Lower leg skin (tissue), 3 donors: Measurements from ENCODE around the gene WASF3.

ENCODE experiments used
- CTCF ChIP-seq, 3 donors: fragments of 450-650 bp; IDR thresholded peaks; one replicate each; pipeline ENCODE4 v1.5.1; 2016; ENCODE audit warnings: antibody characterized with exemption in 3 of 3, mild to moderate bottlenecking in 3 of 3, moderate library complexity in 2 of 3
- POLR2A ChIP-seq, 2 donors: fragments of 450-650 bp; IDR thresholded peaks; one replicate each; pipeline ENCODE4 v1.6.1; 2016 to 2017; ENCODE audit warnings: antibody characterized with exemption in 2 of 2, mild to moderate bottlenecking in 1 of 2, moderate library complexity in 1 of 2

DNA sequence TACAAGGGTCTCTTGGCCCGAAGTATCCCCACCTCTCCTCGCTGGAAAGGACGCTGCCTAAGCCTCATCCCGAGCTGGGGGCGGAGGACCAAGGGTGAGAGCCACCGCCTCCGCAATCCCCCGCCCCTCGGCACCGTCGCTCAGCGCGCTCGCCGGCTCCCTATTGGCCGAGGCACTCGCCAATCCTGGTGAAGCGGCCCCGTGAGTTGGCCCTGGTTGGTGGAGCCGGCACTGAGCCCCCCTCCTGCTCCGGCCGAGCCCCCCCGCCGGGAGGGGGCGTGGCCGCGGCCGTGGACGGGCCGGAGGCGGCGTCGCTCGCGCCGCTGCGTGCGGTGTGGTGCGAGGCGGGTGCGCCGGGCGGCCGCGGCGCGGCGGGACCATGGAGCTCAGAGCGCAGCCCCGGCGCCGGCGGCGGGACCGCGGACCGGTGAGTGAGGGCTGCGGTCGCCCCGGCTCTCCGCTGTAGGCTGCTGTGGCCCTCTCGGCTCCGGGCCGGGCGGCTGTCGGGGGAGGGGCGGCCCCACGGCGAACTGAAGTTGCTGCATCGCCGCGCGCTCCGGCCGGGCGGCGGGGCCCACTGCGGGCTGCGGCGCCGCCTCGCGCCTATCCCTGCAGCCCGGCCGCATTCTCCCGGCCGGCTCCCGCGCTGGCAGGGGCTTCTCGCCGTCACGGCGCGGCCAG is at the start of gene WASF3:
- TF ChIP-seq POLR2A (IDR thresholded peaks at IDR 0.05), result no peak
- TF ChIP-seq CTCF (IDR thresholded peaks at IDR 0.05), result no peak
